ENCODE data around the gene NANOS3. TPM values are rescaled to one million over a fixed set of nuclear protein-coding genes. Genes with fewer than 3 reads are reported as not detected.
A peak's percentile ranks its signal among the peaks of the same experiment; 100 is the strongest.

The NANOS3 gene
- total and polyA plus RNA-seq, 9 of the 15 experiments (the other 6 are each of a cell fraction or from before 2014, with no cell fraction given): not detected

GRCh38 chr19:13833330-13834243 is 43.3 kb upstream of the NANOS3 start (continued):
- TF ChIP-seq SNRNP70 (optimal IDR thresholded peaks at IDR 0.05; ENCODE audit: low read depth, low read length): no peak
- TF ChIP-seq FOXJ2 (tag; IDR thresholded peaks at IDR 0.05): no peak
- TF ChIP-seq ZNF184 (CRISPR knock-in tag; IDR thresholded peaks at IDR 0.05): no peak
- no peak for TF ChIP-seq SMAD3 (CRISPR knock-in tag; conservative IDR thresholded peaks at IDR 0.05)
- no peak for TF ChIP-seq MECOM (CRISPR knock-in tag; IDR thresholded peaks at IDR 0.05)
- no peak for TF ChIP-seq NR0B1 (IDR thresholded peaks at IDR 0.05; ENCODE audit: partially characterized antibody)
- TF ChIP-seq CXXC5 (CRISPR knock-in tag; IDR thresholded peaks at IDR 0.05): peak; percentile 72
- TF ChIP-seq MLX (CRISPR knock-in tag; conservative IDR thresholded peaks at IDR 0.05): no peak
- no peak for TF ChIP-seq SMARCC2 (IDR thresholded peaks at IDR 0.05; ENCODE audit: low read depth)
- TF ChIP-seq ZNF282 (CRISPR knock-in tag; IDR thresholded peaks at IDR 0.05): no peak
- no peak for TF ChIP-seq ZZZ3 (IDR thresholded peaks at IDR 0.05)
- TF ChIP-seq PATZ1 (CRISPR knock-in tag; IDR thresholded peaks at IDR 0.05; ENCODE audit: borderline replicate concordance): no peak
- TF ChIP-seq ZSCAN29 (IDR thresholded peaks at IDR 0.05): no peak; the same call in 1 of the 2 replicates
- TF ChIP-seq CHD2 (IDR thresholded peaks at IDR 0.05; ENCODE audit: low read depth, low read length): peak; percentile 75
- no peak for TF ChIP-seq TBP (optimal IDR thresholded peaks at IDR 0.05; ENCODE audit: low read depth, low read length)
- no peak for TF ChIP-seq BRF2 (IDR thresholded peaks at IDR 0.05; ENCODE audit: borderline replicate concordance, insufficient read depth, insufficient read length)
- TF ChIP-seq THAP7 (CRISPR knock-in tag; IDR thresholded peaks at IDR 0.05): no peak
- no peak for TF ChIP-seq ZNF3 (CRISPR knock-in tag; IDR thresholded peaks at IDR 0.05)
- TF ChIP-seq FOXJ3 (CRISPR knock-in tag; IDR thresholded peaks at IDR 0.05): no peak
- no peak for TF ChIP-seq ZSCAN32 (CRISPR knock-in tag; IDR thresholded peaks at IDR 0.05)
- no peak for TF ChIP-seq ADNP (tag; IDR thresholded peaks at IDR 0.05)
